Spleen (tissue), 11 donors: ENCODE results near the gene GNAT1. TPM values are rescaled to one million over a fixed set of nuclear protein-coding genes. Genes with fewer than 3 reads are reported as not detected.

Source experiments
- DNase-seq: peaks from one replicate; pipeline ENCODE4 v3.0.0-alpha.2; 2020
- H3K27ac ChIP-seq, 8 donors: fragments of 200-600 bp; sonication (generic) in 7 of 8; 1 replicate in 4 of 8; 2 replicates in 4 of 8; pipeline versions ENCODE4 v1.5.0 to v1.8.0; 2016 to 2021; ENCODE audit warnings: inconsistent platforms in 4 of 8, mild to moderate bottlenecking in 4 of 8, moderate library complexity in 1 of 8
- H3K27me3 ChIP-seq, 7 donors: fragments of 200-600 bp; sonication (generic) in 6 of 7; replicated peaks in 1 of 7; 1 replicate in 4 of 7; 2 replicates in 3 of 7; pipeline versions ENCODE4 v1.5.0 to v1.8.0; 2016 to 2021; ENCODE audit warnings: inconsistent platforms in 3 of 7, mild to moderate bottlenecking in 1 of 7
- H3K36me3 ChIP-seq, 6 donors: fragments of 200-600 bp; sonication (generic) in 5 of 6; 1 replicate in 4 of 6; 2 replicates in 2 of 6; pipeline versions ENCODE4 v1.5.0 to v1.8.0; 2016 to 2021; ENCODE audit warnings: inconsistent platforms in 2 of 6
- H3K4me1 ChIP-seq, 6 donors: fragments of 200-600 bp; sonication (generic) in 5 of 6; 1 replicate in 3 of 6; 2 replicates in 3 of 6; pipeline versions ENCODE4 v1.5.0 to v1.8.0; 2016 to 2021; ENCODE audit warnings: inconsistent platforms in 3 of 6
- H3K4me3 ChIP-seq, 8 donors: fragments of 200-600 bp; sonication (generic) in 7 of 8; 1 replicate in 4 of 8; 2 replicates in 4 of 8; pipeline versions ENCODE4 v1.5.0 to v1.8.0; 2016 to 2021; ENCODE audit warnings: inconsistent platforms in 4 of 8, mild to moderate bottlenecking in 4 of 8, moderate library complexity in 2 of 8
- H3K9me3 ChIP-seq, 8 donors: fragments of 200-600 bp; sonication (generic) in 7 of 8; 1 replicate in 4 of 8; 2 replicates in 4 of 8; pipeline versions ENCODE4 v1.5.0 to v1.8.0; 2016 to 2021; ENCODE audit warnings: inconsistent platforms in 4 of 8
- CTCF ChIP-seq, 11 experiments: fragments of 200-600 bp in 7 of 11; fragments of 450-650 bp in 4 of 11; sonication (generic) in 4 of 11; IDR thresholded peaks in 8 of 11; conservative IDR thresholded peaks in 3 of 11; 1 replicate in 7 of 11; 2 replicates in 4 of 11; pipeline versions ENCODE4 v1.4.0 to v1.8.0; 2016 to 2021; ENCODE audit warnings: antibody characterized with exemption in 11 of 11, inconsistent platforms in 4 of 11, mild to moderate bottlenecking in 1 of 11
- POLR2A ChIP-seq, 3 donors: fragments of 450-650 bp; IDR thresholded peaks; one replicate each; pipeline ENCODE4 v1.5.1; 2017; ENCODE audit warnings: antibody characterized with exemption in 3 of 3, mild to moderate bottlenecking in 1 of 3
- POLR2AphosphoS5 ChIP-seq, 3 donors: sonication (generic); formaldehyde crosslinking; IDR thresholded peaks; one replicate each; pipeline ENCODE4 v1.5.1; 2017; ENCODE audit warnings: antibody characterized with exemption in 3 of 3
- WGBS, 5 donors: extraction: QIAGEN DNeasy Blood & Tissue Kit in 3 of 5; methylation state at CpG; one replicate each; pipeline versions ENCODE4 v1.1.5 to v1.1.7; 2013 to 2018; 5-methylcytosine and 5-hydroxymethylcytosine counted together
- intact Hi-C: fragments of 100-400 bp; cut with DNase I; formaldehyde crosslinking; loops from one replicate; pipeline ENCODE4 v1.15.0; 2023; ENCODE audit warnings: low total_unique reads
- polyA plus RNA-seq, 3 donors: library from polyadenylated mRNA; stranded (reverse); fragments of 200-250 nt; gene quantifications; one replicate each; pipeline ENCODE4 v1.2.1, GENCODE V29; 2013
- total RNA-seq, 7 donors: library from RNA; depleted of rRNA in 3 of 7; stranded (reverse); fragments of >200 nt in 3 of 7; fragmentation: NEBNext Ultra II Directional in 4 of 7; extraction: Animal tissue kit (Norgen Biotek cat#: 25700) in 4 of 7; gene quantifications; one replicate each; pipeline versions ENCODE4 v1.1.0 to v1.2.1, GENCODE V29; 2016 to 2021
- donor health status: healthy with polysubstance abuse.
- donor health status: DM: no; HTN: no; CAD: no; lungs with moderate emphysema.
- donor health status: DM: no; HTN: no; CAD: no.
- donor health status: Bipolar disorder and iron deficiency.
- donor health status: healthy.
- donor health status: DM: no; HTN: no; CAD: no.
- donor health status: DM: yes; HTN: yes; CAD: no.

The GNAT1 gene
- total and polyA plus RNA-seq, 10 donors, result 0.05 to 0.44 (median 0.18) TPM; not detected in 7

- whole genome bisulfite sequencing, 5 donors, result 54 to 80% (median 76%) methylated on average over 4 to 6 of the region's 6 CpGs; no CpG with 5 or more reads in 1 of the 5 donors
- Histone ChIP-seq H3K27me3 (no peaks in the 10 kb centered on the region), H3K9me3 (no peaks in the 10 kb centered on the region), H3K27ac (no peak overlapping the region), H3K4me1 (peaks cover 0 to 32% (median 15%) of the 10 kb centered on the region in 6 donors), H3K36me3 (no peaks in the 10 kb centered on the region), H3K4me3 (no peak overlapping the region)
- TF ChIP-seq POLR2A (IDR thresholded peaks at IDR 0.05) (no peak), POLR2AphosphoS5 (IDR thresholded peaks at IDR 0.05) (no peak), CTCF (IDR thresholded peaks at IDR 0.05 in 8 of 11, conservative IDR thresholded peaks at IDR 0.05 in 3 of 11) (no peak)
- intact Hi-C loops, result no loop called here
- DNase-seq, result no peak
Measured at GRCh38 chr3:50147861-50148260, 43.5 kb upstream of the GNAT1 start.

- H3K9me3 ChIP-seq, result no peaks in the 10 kb centered on the region
- no peak for DNase-seq
- 74 to 83% (median 81%) methylated on average over 1 of the region's 1 CpG for WGBS, 5 donors
- peak overlapping the region; percentile 57 to 88 (median 78) for H3K27ac ChIP-seq
- peaks cover 8 to 52% (median 25%) of the 10 kb centered on the region in 6 donors for H3K4me1 ChIP-seq
- no peak for TF ChIP-seq POLR2AphosphoS5 (IDR thresholded peaks at IDR 0.05)
- no peak for TF ChIP-seq POLR2A (IDR thresholded peaks at IDR 0.05)
- TF ChIP-seq CTCF (IDR thresholded peaks at IDR 0.05 in 8 of 11, conservative IDR thresholded peaks at IDR 0.05 in 3 of 11), result no peak
- H3K27me3 ChIP-seq, result peaks cover 0 to 23% (median 8%) of the 10 kb centered on the region in 7 donors
- no peaks in the 10 kb centered on the region for H3K36me3 ChIP-seq
- intact Hi-C loops, result no loop called here
- H3K4me3 ChIP-seq, result no peak overlapping the region
Measured at GRCh38 chr3:50150404-50150750, 41.0 kb upstream of the GNAT1 start.

- peak; percentile 82 for DNase-seq
- H3K27ac ChIP-seq, result peak overlapping the region; percentile 57 to 88 (median 78)
- 63 to 87% (median 75%) methylated on average over 16 to 18 of the region's 18 CpGs for WGBS, 5 donors
- peaks cover 8 to 59% (median 32%) of the 10 kb centered on the region in 6 donors for H3K4me1 ChIP-seq
- H3K27me3 ChIP-seq, result peaks cover 0 to 30% (median 13%) of the 10 kb centered on the region in 7 donors
- no peaks in the 10 kb centered on the region for H3K36me3 ChIP-seq
- TF ChIP-seq POLR2A (IDR thresholded peaks at IDR 0.05) (no peak), POLR2AphosphoS5 (IDR thresholded peaks at IDR 0.05) (peak; percentile 61 to 76 (median 71)), CTCF (IDR thresholded peaks at IDR 0.05 in 8 of 11, conservative IDR thresholded peaks at IDR 0.05 in 3 of 11) (no peak)
- H3K4me3 ChIP-seq, result no peak overlapping the region
- intact Hi-C loops, result no loop called here
- no peaks in the 10 kb centered on the region for H3K9me3 ChIP-seq
Measured at GRCh38 chr3:50150863-50151686, 40.3 kb upstream of the GNAT1 start.

- intact Hi-C loops, result no loop called here
- 54 to 94% (median 65%) methylated on average over 4 to 5 of the region's 5 CpGs for WGBS, 5 donors
- Histone ChIP-seq H3K36me3 (no peaks in the 10 kb centered on the region), H3K4me1 (peaks cover 8 to 65% (median 33%) of the 10 kb centered on the region in 6 donors), H3K4me3 (no peak overlapping the region), H3K27ac (peak overlapping the region in 6 of 8 donors; percentile 51 to 88 (median 82)), H3K27me3 (peaks cover 0 to 37% (median 20%) of the 10 kb centered on the region in 7 donors), H3K9me3 (no peaks in the 10 kb centered on the region)
- TF ChIP-seq POLR2A (IDR thresholded peaks at IDR 0.05), result no peak
- TF ChIP-seq POLR2AphosphoS5 (IDR thresholded peaks at IDR 0.05), result no peak
- TF ChIP-seq CTCF (IDR thresholded peaks at IDR 0.05 in 8 of 11, conservative IDR thresholded peaks at IDR 0.05 in 3 of 11), result no peak
- DNase-seq, result no peak
Measured at GRCh38 chr3:50151728-50152127, 39.7 kb upstream of the GNAT1 start.
